ENCODE data around the gene ZFYVE28. TPM values are rescaled to one million over a fixed set of nuclear protein-coding genes. Genes with fewer than 3 reads are reported as not detected.

The ZFYVE28 gene
- total RNA-seq, 1 donor, result 2.7 TPM

- DNase-seq (ENCODE audit: low read depth in 2 of 3, low spot score in 2 of 3), result no peak
Observed at GRCh38 chr4:2252530-2253091, 165.8 kb downstream of the ZFYVE28 start.

GRCh38 chr4:2251795-2252529, 166.5 kb downstream of the ZFYVE28 start:
- DNase-seq (ENCODE audit: low read depth in 2 of 3, low spot score in 2 of 3), result no peak

GRCh38 chr4:2251073-2251794, 167.2 kb downstream of the ZFYVE28 start:
- DNase-seq (ENCODE audit: low read depth in 2 of 3, low spot score in 2 of 3), result no peak

- DNase-seq (ENCODE audit: low read depth in 2 of 3, low spot score in 2 of 3), result no peak
Observed at GRCh38 chr4:2250357-2251072, 167.9 kb downstream of the ZFYVE28 start.

- DNase-seq (ENCODE audit: low read depth in 2 of 3, low spot score in 2 of 3), result no peak
Observed at GRCh38 chr4:2249526-2250356, 168.7 kb downstream of the ZFYVE28 start.

- no peak for DNase-seq (ENCODE audit: low read depth in 2 of 3, low spot score in 2 of 3)
Observed at GRCh38 chr4:2248821-2249261, 169.6 kb downstream of the ZFYVE28 start.

GRCh38 chr4:2248044-2248780, 170.2 kb downstream of the ZFYVE28 start:
- no peak for DNase-seq (ENCODE audit: low read depth in 2 of 3, low spot score in 2 of 3)

GRCh38 chr4:2247128-2248043, 171.1 kb downstream of the ZFYVE28 start:
- no peak for DNase-seq (ENCODE audit: low read depth in 2 of 3, low spot score in 2 of 3)

- DNase-seq (ENCODE audit: low read depth in 2 of 3, low spot score in 2 of 3), result no peak
Observed at GRCh38 chr4:2246384-2247127, 171.9 kb downstream of the ZFYVE28 start.

GRCh38 chr4:2245787-2246275, 172.6 kb downstream of the ZFYVE28 start:
- DNase-seq (ENCODE audit: low read depth in 2 of 3, low spot score in 2 of 3), result no peak

GRCh38 chr4:2245057-2245786, 173.2 kb downstream of the ZFYVE28 start:
- no peak for DNase-seq (ENCODE audit: low read depth in 2 of 3, low spot score in 2 of 3)

- peak in 1 of 3 donors; percentile 53 for DNase-seq (ENCODE audit: low read depth in 2 of 3, low spot score in 2 of 3)
Observed at GRCh38 chr4:2243681-2244380, 174.6 kb downstream of the ZFYVE28 start.

- peak; percentile 98 to 99 (median 99) for DNase-seq (ENCODE audit: low read depth in 2 of 3, low spot score in 2 of 3)
Observed at GRCh38 chr4:2241410-2242353, 176.8 kb downstream of the ZFYVE28 start, which contains the start of the genes HAUS3 and POLN. HAUS3 (minus strand) TSS chr4:2242121; CDS start chr4:2240946, 1,175 bp downstream. POLN (minus strand) TSS chr4:2242121; CDS start chr4:2229231, 12,890 bp downstream.

- DNase-seq (ENCODE audit: low read depth in 2 of 3, low spot score in 2 of 3), result peak in 1 of 3 donors; percentile 23
Observed at GRCh38 chr4:2241003-2241402, 177.4 kb downstream of the ZFYVE28 start.

All from hematopoietic multipotent progenitor cell (in vitro differentiated cells).